HG02759 (cell line): ENCODE measurements around the gene USP40.
"Not testable (repeated sequence)": the region's sequence is repeated elsewhere in the genome, so short reads cannot be mapped to it uniquely, and the experiment has no call there.

Source experiments
- ATAC-seq: cut with Tn5 transposase; IDR thresholded peaks from one replicate; pipeline ENCODE4 v1.9.1; 2021; ENCODE audit warnings: mild to moderate bottlenecking, moderate library complexity; ENCODE audit not compliant: unreplicated experiment

Gene USP40, protein sequence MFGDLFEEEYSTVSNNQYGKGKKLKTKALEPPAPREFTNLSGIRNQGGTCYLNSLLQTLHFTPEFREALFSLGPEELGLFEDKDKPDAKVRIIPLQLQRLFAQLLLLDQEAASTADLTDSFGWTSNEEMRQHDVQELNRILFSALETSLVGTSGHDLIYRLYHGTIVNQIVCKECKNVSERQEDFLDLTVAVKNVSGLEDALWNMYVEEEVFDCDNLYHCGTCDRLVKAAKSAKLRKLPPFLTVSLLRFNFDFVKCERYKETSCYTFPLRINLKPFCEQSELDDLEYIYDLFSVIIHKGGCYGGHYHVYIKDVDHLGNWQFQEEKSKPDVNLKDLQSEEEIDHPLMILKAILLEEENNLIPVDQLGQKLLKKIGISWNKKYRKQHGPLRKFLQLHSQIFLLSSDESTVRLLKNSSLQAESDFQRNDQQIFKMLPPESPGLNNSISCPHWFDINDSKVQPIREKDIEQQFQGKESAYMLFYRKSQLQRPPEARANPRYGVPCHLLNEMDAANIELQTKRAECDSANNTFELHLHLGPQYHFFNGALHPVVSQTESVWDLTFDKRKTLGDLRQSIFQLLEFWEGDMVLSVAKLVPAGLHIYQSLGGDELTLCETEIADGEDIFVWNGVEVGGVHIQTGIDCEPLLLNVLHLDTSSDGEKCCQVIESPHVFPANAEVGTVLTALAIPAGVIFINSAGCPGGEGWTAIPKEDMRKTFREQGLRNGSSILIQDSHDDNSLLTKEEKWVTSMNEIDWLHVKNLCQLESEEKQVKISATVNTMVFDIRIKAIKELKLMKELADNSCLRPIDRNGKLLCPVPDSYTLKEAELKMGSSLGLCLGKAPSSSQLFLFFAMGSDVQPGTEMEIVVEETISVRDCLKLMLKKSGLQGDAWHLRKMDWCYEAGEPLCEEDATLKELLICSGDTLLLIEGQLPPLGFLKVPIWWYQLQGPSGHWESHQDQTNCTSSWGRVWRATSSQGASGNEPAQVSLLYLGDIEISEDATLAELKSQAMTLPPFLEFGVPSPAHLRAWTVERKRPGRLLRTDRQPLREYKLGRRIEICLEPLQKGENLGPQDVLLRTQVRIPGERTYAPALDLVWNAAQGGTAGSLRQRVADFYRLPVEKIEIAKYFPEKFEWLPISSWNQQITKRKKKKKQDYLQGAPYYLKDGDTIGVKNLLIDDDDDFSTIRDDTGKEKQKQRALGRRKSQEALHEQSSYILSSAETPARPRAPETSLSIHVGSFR

DNA sequence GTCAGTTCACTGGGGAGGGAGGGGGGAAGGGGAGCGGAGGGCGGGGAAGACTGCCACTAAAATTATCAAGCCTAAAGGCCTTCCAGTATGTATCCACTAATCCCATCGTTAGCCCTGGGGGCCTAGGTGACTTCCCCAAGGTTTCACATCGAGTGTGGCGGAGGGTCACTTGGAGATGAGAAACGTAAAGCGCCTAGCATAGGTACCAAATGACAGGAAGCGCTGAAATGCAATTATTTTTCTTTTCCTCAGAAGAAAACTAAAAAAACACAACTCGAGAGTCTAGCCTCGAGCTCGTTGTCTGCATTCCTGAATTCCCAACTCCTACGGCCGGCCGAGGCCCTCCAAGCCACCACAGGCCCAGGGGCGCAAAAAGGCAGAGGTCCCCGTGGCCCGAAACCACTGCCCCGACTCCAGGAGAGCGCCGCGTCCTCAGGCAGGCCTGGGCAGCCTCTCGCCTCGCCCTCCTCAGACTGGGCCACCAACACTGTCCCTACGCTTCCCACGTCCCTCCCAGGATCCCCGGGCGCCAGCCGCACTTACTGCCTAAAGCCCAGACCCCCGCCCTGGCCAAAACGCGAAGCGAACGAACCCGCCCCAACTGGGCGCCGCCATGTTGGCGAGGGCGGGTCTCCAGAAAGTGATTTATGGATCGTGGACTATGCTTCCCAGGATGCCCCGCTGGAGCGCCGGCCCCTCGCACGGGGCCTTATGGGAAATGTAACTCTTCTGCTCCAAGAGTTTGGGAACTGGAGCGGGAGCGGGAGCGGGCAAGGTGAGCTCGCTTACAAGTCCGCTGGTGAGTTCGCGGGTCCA is at the start of gene USP40:
Gene USP40, minus strand, starts transcription at position 642 of the 816 bp plus-strand sequence. CDS start 1,228 bp downstream, outside the sequence.
- ATAC-seq, result peak; percentile 86

DNA sequence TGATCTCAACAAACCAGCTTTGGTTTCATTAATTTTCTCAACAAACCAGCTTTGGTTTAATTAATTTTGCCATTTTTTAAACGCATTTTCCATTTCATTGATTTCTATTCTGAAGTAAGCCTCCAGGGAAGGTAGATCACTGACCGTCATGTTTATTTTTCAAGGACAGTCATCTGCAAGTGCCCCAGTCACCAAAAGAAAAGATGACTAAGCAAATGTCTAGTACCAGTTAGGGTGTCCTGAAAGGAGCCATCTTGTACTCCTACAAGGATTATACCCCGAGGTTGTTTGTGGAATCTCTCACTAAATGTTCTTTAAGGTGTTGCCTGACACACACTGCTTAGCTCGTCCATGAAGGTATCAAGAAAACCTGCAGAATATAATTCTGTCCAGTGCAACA is 44.7 kb upstream of the USP40 start:
- ATAC-seq, result no peak

DNA sequence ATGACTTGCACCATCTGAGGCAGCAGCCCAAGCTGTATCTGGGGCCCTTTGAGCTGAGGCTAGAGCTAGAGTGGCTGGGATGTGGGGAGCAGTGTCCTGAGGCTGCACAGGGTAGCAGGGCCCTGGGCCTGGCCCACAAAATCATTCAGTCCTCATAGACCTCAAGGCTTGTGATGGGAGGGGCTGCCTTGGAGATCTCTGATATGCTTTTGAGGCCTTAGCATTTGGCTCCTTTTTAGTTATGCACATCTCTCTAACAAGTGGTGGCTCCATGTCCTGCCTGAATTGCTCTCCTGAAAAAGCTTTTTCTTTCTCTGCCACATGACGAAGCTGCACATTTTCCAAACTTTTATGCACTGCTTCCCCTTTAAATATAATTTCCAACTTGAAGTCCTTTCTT is 39.1 kb upstream of the USP40 start:
- no peak for ATAC-seq

- no peak for ATAC-seq
Observed at GRCh38 chr2:233604826-233605225, 38.2 kb upstream of the USP40 start.

DNA sequence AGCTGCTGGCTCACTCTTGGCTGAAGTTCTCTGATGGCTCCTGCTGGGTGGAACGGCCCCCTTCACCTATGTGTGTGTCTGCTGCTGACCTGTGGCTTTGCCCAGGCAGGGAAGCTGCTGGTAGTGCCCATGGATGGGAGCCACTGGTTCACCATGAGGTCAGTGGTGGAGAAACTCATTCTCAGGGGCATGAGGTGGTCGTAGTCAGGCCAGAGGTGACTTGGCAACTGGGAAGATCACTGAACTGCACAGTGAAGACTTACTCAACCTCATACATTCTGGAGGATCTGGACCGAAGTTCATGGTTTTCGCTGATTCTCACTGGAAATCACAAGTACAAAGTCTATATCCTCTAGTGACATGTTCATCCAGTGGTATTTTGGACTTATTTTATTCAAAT is 36.9 kb upstream of the USP40 start:
- ATAC-seq, result no peak

DNA sequence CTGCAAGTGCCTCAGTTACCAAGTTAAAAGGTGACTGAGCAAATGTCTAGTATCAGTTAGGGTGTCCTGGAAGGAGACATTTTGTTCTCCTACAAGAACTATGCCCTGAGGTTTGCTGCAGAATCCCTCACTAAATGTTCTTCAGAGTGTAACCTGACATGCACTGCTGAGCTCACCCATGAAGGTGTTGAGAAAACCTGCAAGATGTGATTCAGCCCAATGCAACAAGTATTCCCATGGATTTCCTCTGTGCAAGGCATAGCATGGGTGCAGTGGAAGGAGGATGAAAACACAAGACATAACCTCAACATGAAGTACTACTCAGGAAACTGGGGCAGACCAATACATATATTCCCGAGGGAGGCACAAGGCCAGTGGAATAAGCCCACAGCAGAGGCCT is 35.5 kb upstream of the USP40 start:
- no peak for ATAC-seq

DNA sequence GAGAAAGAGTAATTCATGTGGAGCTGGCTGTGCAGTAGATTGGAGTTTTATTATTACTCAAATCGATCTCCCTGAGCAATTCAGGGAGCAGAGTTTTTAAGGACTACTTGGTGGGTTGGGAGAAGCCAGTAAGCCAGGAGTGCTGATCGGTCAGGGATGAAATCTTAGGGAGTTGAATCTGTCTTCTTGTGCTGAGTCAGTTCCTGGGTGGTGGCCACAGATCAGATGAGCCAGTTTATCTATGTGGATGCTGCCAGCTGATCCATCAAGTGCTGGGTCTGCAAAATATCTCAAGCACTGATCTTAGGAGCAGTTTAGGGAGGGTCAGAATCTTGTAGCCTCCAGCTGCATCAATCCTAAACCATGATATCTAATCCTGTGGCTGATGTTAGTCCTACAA is 33.8 kb upstream of the USP40 start:
- ATAC-seq, result no peak

- no peak for ATAC-seq
Observed at GRCh38 chr2:233598952-233599351, 32.4 kb upstream of the USP40 start.

GRCh38 chr2:233597522-233597921 is 30.9 kb upstream of the USP40 start:
- no peak for ATAC-seq

DNA sequence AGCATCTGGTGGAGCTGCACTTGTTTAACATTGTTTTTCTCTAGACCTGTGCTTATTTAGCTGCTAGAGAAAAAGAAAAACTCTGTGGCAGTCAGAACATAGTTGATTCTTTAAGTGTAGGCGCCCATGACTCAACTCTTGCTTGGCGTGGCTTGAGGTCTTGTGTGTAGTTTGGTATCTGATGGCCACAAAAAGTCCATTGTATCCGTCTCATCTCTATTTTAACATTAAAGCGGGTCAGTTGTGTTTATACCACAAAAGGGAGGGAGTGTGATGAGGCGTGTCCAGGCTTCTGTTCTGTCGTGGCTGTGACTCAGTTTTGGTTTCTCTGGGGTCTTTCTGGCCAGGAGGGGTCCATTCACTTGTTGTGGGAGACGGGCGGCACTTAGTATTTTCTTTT is 26.6 kb upstream of the USP40 start:
- peak; percentile 59 for ATAC-seq

GRCh38 chr2:233592706-233593105 is 26.1 kb upstream of the USP40 start:
- not testable (repeated sequence) for ATAC-seq

DNA sequence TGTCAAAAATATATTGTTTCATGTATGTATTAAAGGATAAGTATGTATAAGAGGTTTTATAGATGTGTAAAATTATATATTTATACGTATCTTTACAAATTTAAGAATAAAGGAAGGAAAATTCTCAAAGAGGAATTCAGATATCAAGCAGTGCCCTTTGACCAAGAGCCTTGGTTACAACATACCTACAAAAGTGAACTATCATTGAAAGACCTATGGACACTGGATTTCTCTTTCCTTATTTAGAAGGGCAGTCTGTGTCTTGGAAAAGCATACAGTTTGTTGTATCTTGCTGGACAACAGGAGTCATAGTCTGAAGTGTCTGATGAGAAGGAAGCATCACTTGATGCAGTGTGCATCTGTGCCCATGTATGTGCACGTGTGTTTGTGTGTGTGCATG is 21.8 kb upstream of the USP40 start:
- no peak for ATAC-seq

DNA sequence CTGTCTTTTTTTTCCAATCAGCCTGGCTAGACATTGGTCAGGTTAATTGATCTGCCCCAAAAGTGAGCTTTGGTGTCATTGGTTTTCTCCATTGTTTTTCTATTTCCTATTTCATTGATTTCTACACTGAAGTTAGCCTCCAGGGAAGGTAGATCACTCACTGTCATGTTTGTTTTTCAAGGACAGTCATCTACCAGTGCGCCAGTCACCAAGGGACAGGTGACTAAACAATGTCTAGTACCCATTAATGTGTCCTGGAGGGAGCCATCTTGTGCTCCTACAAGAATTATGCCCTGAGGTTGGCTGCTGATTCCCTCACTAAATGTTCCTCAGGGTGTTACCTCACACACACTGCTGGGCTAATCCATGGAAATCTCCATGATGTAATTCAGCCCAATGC is 17.6 kb upstream of the USP40 start:
- no peak for ATAC-seq

DNA sequence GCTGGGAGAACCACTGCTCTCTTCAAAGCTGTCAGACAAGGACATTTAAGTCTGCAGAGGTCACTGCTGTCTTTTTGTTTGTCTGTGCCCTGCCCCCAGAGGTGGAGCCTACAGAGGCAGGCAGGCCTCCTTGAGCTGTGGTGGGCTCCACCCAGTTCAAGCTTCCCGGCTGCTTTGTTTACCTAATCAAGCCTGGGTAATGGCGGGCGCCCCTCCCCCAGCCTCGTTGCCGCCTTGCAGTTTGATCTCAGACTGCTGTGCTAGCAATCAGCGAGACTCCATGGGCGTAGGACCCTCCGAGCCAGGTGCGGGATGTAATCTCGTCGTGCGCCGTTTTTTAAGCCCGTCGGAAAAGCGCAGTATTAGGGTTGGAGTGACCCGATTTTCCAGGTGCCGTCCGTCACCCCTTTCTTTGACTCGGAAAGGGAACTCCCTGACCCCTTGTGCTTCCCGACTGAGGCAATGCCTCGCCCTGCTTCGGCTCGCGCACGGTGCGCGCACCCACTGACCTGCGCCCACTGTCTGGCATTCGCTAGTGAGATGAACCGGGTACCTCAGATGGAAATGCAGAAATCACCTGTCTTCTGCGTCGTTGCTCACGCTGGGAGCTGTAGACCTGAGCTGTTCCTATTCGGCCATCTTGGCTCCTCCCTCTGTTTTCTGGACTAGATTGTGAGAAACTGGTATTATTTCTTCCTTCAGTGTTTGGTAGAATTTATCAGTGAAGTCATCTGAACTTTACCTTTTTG is 16.8 kb upstream of the USP40 start:
- not testable (repeated sequence) for ATAC-seq

DNA sequence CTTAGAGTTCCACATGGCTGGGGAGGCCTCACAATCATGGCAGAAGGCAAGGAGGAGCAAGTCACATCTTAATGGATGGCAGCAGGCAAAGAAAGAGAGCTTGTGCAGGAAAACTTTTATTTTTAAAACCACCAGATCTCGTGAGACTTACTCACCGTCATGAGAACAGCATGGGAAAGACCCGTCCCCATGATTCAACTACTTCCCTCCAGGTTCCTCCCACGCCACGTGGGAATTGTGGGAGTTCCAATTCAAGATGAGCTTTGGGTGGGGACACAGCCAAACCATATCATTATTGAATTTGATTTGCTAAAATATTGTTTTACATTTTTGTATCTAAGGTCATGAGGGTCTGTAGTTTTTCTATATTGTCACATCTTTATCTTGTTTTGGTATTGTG is 10.8 kb upstream of the USP40 start:
- not testable (repeated sequence) for ATAC-seq

GRCh38 chr2:233572468-233572867 is 5.9 kb upstream of the USP40 start:
- ATAC-seq, result no peak

- ATAC-seq, result no peak
Observed at GRCh38 chr2:233571462-233571861, 4.9 kb upstream of the USP40 start.

DNA sequence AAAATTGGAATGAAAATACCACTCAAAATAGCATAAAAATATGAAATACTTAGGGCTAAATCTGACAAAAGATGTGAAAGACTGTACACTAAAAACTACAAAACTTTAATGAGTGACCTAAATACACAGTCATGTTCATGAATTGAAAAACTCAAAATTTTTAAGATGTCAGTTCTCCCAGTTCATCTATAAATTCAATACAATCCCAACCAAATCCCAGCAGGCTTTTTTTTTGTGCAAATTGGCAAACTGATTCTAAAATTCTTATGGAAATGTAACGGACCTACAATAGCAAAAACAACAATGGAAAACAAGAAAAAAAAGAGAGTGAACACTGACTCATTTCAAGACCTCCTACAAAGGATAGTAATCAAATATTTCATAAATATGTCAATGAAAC is 4.4 kb upstream of the USP40 start:
- no peak for ATAC-seq

- peak; percentile 29 for ATAC-seq
Observed at GRCh38 chr2:233565685-233566140, 869 bp downstream of the USP40 start.
